ENCODE data around the gene PLCB4.
"Not testable (repeated sequence)": the region's sequence is repeated elsewhere in the genome, so short reads cannot be mapped to it uniquely, and the experiment has no call there.

Gene PLCB4

DNA sequence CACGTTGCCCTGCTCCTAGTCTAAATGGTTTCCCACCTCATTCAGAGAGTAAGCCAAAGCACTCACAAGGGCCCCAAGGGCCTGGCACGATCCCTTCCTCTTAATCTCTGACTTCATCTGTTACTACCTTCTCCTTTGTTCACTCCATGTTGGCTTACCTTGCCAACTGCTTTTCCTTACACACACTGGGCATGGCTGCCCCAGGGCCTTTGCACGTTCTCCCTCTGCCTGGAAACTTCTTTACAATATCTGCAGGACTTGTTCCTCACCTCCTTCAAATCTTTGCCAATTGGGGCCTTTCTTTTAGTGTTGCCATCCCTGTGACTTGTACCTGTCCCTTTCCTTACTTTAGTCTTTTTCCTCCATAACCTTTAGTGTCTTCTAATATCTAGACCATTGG, 73.9 kb downstream of the PLCB4 start:
- DNase-seq, result no peak

DNA sequence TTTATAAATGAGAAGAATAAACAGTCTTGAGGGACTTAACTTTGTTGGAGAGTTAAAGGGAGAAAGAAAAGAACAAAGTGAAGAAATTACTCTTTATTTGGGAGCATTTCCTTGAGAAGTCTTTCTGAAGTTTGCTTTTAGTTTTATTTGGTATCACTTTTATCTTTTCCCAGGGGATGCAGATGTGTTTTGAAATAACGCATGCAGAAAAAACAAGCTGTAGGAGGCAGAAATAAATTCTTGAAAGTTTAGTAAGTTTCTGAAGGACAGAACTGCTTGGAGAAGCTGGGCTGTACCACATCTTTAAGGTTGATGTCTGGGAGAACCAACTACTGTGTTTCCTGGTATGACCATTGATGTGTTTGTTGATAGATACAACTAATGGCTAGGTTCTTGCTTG, 75.0 kb downstream of the PLCB4 start:
- no peak for DNase-seq

DNA sequence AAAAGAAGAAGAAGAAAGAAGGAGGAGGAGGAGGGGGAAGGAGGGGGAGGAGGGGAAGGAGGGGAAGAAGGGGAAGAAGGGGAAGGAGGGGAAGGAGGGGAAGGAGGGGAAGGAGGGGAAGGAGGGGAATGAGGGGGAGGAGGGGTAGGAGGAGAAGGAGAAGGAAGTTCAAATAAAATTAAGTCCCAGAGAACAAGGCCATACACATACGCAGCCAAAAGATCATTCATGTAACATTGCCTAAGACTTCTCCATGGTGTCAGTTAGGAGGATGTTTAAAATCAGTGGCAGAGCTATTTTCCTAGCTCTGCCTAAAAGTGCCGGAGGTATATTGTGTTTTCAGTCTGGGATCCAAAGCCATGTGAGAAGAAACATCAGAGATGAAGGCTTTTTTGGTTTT, 75.8 kb downstream of the PLCB4 start:
- DNase-seq, result no peak

DNA sequence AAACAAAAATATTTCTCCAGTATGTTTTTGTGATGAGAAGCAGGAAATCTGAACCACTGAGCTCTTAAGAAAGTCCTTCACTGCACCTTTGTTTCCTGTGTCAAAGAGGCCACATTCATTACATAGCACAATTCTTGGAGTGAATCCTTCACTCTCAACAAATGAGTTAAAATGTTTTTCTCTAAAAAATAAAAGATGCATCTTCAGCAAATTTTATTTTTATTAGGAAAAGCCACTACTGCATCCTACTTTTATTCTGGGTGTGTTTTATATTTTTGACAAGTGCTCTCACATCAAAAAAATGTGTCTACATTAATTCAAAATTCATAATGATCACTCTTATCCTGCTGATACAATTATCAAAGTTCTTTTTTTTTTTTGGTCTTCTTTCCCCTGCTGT, 76.3 kb downstream of the PLCB4 start:
- no peak for DNase-seq

DNA sequence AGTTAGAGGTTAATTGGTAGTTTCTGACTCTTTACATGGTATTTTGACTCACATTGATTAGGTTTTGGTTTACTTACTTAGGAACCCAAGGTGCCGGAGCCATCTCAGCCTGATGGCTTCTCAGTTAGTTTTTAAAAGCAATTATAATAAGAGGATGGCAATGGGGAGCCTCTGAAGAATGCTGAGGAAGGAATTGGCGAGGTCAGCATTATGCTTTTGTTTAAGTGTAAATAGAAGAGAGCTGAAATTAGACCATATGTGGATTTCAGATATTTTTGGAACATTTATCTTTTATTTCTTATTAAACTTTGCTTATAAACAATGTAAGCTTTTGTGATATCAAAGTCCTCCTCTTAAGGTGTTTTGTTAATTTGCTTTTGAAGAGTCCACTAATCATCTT, 77.8 kb downstream of the PLCB4 start:
- no peak for DNase-seq

DNA sequence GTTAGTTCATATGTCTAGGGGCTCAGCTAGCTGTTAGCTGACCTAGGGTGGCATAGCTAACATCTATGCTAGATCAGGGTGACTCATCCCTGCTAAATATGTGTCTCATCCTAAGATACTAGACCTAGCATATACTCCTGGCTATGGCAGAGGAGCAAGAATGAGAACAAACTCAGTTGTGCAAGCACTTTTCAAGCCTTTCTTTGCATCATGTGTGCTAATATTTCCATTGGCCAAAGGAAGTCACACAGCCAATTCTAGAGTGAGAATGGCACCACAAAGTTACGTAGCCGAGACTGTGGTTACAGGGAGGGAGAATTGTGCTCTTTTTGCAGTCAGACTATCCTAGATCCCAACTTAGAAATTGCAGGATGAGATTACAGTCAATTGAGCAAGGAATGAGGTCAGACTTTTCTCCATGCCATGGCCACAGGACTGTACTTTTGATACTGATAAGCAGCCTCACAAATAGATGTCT, 78.7 kb downstream of the PLCB4 start:
- DNase-seq, result peak; percentile 49

DNA sequence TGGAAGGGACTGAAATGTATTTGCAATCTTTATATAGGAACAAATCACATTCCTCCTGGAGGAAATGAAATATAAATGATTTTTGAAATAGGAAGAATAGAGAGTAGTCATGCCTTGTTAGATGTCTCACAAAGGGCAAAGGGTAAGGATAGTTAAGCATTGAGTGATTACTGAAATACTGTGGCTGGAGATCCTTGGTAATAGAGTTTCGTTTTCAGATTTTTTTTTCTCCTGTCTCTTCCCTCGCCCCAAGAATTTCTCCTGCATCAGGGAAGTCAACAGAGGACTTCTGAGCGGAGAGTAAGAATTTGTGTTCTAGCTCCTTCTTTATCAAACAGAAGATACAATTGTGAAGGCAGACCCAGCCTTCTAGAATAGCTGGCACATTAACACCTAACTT, 79.4 kb downstream of the PLCB4 start:
- no peak for DNase-seq

DNA sequence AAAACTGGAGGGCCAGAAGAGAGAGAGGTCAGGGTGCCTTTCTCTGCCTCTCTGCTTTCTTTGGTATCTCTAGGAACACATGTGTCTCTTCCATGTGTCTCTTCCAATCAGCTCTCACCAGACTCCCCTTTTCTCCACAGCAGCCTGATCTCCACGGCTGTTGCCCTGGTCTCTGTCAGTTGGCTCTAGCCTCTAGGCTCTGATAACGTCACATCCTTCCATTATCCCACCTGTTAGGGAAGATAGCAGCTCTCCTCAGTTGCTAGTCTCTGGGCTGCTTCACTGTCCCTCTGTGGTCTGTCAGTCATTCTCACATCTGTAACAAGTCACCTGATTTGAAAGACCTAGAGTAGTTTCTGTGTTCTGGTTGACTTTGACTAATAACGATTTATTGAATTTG, 80.2 kb downstream of the PLCB4 start:
- DNase-seq, result no peak

DNA sequence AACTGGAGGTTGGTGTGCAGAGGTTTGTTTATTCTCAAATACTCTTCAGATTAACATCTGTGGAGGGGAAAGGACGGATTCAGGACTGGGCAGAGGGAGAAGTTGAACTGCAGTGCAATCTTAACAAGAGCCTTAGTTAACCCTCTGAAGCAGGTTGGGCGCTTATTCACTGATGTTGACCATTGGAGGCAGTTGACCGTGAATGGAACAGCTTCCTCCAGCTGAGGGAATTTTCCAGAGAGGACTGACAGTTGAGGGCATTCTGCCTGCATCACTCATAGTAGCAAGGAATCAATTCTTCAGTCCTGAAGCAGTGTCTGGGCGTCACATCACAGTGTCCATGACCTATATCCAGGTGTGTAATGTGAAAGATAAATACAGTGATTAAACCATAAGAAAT, 80.9 kb downstream of the PLCB4 start:
- DNase-seq, result no peak

DNA sequence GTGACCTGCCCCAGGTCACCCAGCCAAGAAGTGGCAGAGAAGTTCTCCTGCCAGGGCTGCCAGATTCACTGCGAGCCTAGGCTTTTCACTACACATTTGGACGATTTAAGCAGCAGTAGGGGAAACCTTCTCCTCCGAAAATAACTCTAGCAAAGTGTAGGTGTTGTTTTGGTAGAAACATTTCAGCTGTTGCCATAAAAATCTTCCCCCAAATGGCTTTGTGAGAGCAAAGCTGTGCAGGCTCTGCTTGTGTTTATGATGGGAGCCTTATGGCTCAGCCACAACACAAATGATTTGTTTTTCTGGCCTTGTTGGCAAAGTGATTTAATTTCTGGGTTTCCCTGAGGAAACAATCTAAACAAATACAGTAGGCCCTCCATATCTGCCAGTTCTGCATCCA, 81.8 kb downstream of the PLCB4 start:
- DNase-seq, result no peak

DNA sequence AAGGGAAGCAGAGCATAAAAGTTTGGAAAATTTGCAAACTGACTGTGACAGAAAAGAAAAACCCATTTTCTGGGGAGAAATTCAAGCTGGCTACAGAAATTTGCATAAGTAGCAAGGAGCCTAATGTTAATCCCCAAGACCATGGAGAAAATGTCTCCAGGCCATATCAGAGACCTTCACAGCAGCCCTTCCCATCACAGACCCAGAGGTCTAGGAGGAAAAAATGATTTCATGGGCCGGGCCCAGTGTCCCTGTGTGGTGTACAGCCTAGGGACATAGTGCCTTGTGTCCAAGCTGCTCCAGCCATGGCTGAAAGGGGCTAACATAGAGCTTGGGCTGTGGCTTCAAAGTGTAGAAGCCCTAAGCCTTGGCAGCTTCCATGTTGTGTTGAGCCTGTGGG, 83.3 kb downstream of the PLCB4 start:
- not testable (repeated sequence) for DNase-seq

DNA sequence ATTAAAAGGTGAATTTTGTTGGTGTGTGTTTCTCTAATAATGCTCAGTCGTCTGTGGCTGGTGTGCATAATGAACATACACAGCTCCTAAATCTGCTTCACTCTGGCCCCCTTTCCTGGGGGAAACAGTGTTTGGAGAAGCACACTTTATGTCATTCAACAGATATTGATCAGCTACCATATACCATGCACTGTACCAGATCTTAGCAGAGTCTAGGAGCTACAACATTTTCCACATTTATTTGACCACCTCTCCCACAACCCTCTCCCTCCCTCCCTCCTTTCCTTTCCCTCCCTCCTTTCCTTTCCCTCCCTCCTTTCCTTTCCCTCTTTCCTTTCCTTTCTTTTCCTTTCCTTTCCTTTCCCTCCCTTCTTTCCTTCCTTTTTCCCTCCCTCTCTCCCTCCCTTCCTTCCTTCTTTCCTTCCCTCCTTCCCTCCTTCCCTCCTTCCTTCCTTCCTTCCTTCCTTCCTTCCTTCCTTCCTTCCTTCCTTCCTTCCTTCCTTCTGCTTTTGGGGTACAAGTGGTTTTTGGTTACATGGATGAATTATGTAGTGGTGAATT, 85.7 kb downstream of the PLCB4 start:
- DNase-seq, result no peak

DNA sequence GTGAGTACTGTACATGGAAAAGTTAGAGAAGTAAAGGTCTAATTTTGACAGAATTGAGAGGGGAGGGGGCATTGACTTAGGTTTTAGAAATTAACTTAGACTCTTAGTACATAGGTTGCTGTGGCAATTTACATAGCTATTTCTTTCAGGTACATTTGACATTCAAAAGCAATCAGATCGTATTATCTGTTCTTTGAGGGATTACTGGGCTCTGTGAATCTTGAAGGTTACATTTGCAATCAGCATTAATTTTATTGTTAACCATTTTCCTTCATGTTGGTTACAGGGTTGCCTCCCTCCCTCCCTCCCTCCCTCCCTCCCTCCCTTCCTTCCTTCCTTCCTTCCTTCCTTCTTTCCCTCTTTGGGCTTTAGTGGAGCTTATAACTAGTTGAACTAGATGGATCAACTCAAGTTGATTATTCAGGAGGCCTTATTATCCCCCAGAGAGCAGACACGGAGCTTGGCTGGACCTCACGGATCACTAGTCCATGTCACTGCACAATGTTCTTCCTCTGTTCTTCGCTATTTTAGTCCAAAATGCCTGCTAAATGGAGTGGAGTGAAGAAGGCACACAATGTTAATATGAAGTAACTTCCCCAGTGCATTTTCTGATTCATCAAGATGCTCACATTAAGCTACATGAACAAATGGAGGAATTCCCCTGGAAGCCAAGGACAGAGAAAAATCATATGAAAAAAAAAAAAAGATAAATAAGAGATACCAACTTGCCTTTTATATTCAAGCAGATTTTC, 87.8 kb downstream of the PLCB4 start:
- no peak for DNase-seq

DNA sequence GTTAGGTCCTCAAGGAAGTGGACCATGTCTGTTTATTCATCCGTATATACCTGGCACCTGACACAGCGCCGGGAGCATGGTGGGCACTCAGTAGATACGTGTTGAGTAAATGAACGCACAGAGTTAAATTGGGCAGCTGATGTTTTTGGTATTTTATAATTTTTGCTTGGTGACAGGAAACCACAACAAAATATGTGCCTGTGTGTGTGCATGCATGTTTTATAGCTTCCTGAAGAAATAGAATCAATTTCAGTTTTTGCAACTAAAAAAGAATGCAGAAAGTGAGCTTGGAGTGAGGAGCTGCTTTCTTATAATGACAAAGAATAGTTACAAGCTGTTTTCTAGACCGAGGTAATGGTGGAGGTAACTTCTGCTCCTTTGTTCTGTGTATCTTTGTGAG, 91.4 kb downstream of the PLCB4 start:
- peak; percentile 13 for DNase-seq

DNA sequence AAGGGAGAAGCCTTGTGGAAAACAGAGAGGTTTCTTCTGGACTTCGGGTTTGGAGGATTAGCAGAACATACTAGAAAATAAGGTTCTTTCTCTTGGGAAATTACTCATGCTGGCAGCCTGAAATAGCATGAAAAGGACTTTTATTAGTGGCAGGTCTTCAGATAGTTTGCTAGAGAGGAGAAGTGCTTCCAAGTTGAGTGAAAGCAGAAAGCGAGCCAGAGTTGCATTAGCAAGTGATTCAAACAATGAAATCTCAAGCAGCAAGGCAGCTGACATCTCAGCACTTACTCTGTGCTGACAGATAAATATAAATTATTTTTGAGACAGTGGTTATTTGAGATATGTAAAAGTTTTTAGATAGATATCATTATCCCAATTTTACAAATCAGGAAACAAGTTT, 91.9 kb downstream of the PLCB4 start:
- DNase-seq, result peak; percentile 17

DNA sequence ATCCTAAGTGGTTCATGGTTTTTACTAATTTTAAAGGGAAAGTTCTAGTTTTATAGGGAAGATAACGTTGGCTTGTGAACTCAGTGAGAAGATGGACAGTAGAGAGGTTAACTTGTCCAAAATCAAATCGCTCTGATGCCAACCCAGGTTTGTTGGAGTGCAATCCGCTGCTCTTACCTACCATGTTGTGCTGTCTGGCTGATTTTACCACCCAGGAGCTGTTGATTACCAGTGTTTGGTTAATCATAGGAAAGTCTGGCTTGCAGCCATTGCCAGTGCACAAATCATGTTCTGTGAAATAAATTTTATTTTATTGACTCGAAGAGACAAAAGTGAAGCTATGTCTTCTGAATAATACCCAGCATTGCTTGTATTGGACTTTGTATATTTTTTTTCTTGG, 92.4 kb downstream of the PLCB4 start:
- no peak for DNase-seq

DNA sequence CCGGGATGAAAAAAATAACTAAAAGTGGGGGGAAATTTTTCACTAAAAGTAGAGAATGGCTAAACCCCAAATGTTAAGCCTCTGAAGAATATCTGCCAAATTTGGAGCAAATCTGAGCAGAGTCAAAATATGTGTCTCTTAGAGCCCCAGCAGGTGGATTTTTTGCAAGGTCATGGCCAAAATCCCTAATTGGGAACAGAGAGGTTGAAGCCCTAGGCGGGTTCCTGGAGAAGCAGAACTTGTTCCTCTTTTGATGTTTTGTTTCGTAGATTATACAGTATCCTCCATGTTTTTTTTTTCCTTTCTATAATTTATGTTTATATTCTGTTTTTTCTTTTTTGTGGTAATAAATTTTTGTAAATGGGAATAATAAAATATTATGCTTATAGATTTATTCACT, 94.4 kb downstream of the PLCB4 start:
- no peak for DNase-seq

DNA sequence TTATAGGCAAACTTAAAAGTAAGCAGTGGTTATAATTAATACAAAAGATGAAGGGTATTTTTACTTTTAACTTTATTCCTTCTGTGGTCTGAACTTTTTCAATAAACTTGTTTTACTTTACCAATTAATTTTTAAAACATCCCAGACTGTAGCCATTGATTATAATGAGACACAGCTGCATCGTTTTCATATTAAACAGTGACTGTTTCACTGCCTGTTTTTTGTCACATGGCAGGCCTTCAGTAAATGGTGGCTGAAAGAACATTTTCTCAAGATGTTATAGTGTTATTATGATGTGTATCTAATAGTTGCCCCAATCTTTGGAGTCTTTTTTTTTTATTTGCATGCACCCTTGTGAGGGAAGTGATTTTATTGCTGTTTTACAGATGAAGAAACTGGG, 95.1 kb downstream of the PLCB4 start:
- no peak for DNase-seq

DNA sequence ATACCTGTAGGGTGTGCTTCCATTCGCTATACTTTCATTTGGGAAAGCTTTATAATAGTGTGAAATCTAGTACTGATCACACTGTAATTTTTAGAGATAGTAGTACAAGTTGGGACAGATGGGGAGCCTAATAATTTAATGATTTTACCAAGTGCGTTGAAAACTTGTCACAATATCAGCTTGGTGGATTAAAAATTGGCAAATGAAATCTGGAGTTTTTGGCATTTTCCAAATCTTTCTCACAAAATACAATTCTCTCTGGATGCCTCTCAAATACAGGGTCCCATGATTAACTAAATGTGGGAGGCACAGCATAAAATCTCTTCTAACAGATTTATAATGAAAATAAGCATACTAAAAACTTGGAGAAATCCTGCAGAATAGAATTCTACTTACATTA, 96.4 kb downstream of the PLCB4 start:
- DNase-seq, result no peak

DNA sequence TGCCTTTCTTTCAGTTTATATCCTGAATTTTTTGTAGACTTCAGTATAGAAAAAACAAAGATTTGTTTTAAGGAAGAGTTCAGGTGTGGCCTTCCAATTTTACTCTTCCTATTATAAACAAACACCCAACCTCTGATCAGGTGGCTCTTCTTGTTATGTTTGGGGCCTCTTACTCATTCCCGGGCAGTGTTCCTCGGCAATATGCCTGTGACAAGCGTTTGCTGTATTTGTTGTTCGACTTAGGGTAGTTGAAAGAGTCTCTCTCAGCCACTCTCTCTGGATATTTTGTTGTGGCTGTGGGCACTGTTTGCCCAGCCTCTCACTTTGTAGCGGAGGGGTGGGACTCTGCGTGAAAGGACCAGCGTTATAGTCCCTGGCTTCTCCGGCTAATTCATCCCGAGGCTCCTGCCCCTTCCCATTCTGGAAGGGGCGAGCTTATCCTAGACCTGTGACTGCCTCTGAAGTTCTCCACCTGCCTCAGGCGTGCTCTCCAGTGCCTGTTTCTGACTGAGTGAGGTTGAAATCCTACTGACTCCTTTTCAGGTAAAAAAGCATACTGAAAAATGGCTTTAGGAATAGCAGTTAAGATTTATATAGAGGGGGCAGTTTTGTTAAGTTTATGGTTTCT, 97.4 kb downstream of the PLCB4 start:
- DNase-seq, result no peak

DNA sequence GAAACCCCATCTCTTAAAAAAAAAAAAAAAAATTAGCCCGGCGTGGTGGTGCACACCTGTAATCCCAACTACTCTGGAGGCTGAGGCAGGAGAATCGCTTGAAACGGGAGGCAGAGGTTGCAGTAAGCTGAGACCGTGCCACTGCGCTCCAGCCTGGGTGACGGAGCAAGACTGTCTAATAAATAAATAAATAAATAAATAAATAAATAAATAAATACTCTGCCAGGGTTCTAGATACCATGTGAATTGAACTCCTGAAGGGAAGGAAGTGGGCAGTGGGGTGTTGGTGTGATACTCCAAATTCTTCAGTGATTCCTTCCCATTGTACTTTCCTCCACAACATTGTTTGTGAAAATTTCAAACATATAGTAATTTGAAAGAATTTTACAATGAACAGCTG, 100.5 kb downstream of the PLCB4 start:
- DNase-seq, result no peak

DNA sequence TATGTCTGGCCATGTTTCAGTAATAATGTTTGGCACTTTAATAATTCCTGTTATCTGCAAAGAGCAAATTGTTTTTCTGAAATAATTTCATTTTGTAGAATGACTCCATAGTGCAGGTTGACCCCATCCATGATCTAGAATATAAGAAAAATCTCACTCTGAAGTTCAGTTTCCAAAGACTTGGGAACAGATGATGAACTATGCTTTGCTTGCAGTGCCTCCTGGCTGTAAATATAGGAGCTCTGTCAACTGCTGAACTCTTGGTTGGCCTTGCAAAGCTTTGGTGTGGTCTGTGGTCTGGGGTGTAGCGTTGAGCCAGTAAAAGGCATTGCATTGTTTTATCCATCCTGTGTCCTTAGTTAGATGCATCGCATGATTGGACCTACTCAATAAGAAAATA, 104.0 kb downstream of the PLCB4 start:
- DNase-seq, result peak; percentile 25

DNA sequence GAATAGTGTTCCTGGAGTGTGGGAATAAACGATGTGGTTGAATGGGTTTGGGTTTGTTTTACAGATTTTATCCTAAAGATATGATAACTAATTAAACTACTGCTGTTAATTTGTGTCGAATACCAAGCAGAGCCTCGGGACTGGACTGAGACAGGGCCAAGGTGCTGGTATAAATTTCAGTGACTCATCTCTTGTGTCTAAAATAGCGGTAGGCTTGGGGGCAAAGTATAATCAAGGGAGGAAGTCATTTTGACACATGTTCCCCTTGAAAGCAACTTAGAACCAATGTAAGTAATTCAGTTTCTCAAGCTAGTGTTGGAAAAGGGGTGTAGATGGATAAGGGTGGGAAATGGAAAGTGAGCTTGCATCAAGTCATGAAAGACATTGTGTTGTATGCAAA, 108.4 kb downstream of the PLCB4 start:
- DNase-seq, result no peak

DNA sequence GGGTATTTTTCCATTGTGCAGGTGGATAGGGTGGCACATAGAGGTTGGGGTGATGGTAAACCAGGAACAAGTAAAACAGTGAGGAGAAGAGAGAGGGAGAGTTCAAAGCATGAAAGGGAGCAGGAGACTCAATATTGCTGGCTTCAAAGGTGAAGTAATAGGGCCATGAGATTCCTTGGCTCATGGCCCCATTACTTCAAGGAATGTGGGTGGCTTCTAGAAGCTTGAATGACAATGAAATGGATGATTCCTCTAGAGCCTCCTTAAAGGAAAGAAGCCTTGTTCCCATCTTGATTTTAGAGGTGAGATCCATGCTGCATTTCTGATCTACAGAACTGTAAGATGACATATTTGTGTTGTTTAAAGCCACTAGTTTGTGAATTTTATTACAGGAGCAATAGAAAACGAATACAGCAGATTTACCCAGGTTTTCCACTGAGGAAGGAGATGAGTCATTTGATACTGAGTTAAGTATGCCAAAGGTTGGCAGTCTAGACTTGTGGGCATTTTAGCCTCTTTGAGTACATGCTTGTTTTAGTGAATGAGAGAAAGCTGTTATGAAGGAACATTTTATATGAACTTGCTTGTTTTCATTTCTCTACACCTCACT, 110.4 kb downstream of the PLCB4 start:
- DNase-seq, result no peak
